HG03135 (cell line): Measurements from ENCODE around the gene RBFOX2.
"Not testable (repeated sequence)": the region's sequence is repeated elsewhere in the genome, so short reads cannot be mapped to it uniquely, and the experiment has no call there.

Experiments
- ATAC-seq: cut with Tn5 transposase; IDR thresholded peaks from one replicate; pipeline ENCODE4 v1.9.1; 2021; ENCODE audit warnings: mild to moderate bottlenecking, moderate library complexity; ENCODE audit not compliant: unreplicated experiment

RBFOX2 gene, protein sequence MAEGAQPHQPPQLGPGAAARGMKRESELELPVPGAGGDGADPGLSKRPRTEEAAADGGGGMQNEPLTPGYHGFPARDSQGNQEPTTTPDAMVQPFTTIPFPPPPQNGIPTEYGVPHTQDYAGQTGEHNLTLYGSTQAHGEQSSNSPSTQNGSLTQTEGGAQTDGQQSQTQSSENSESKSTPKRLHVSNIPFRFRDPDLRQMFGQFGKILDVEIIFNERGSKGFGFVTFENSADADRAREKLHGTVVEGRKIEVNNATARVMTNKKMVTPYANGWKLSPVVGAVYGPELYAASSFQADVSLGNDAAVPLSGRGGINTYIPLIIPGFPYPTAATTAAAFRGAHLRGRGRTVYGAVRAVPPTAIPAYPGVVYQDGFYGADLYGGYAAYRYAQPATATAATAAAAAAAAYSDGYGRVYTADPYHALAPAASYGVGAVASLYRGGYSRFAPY

DNA sequence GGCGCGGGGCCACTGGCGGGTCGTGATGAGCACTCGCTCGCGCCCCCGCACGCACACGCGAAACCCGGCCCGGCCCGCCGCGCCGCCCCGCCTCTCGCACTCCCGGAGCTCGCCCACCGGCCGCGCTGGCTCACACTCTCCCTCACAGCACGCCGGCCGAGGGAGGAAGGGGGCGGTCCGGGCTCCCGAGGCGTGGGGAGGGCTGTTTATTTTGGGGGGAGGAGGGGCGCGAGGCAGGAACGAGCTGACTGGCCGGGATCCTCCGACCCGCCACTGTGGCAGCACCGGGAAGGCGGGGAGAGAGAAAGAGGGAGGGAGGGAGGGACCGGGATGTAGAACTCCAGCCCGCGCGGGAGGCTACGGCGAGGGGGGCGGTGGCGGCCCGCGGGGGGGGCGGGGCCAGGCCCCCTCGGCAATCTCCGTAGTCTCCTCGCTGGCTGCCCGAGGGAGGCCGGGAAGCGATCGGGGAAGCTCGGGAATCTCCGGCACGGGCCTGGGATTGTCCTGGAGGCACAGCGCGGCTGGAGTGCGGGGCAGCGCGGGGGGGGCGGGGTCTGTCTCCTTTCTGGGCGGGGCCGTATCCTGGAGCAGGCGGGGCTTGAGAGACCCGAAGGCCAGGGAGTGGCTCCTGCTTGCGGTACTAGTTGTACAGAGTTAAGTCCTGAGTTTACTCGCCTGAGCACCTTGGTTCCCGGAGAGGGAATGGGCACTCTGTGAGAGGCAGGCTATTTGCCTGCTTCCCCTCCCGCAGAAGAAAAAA lies at the start of gene RBFOX2:
Gene RBFOX2, minus strand, starts transcription at position 179 of the 760 bp plus-strand sequence. CDS start 399 bp downstream, outside the sequence.
- ATAC-seq, result no peak

DNA sequence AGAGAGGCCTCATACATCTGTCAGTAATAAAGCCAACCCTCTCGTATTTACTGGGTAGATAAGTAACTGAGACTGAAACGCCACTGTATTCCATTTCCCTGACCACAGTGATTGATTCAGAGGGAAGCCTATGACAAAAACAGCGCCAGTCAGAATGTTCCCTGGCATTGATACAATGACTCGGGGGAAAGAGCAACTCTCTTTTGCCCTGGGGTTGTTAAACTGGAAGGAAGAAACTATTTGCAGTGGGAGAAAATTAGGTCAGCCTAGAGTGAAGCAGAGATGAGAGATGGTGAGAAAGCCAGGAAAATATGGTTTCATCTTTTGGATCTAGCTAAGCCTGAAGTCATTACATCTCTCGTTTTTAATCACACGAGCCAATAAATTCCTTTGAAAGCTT lies 48.6 kb upstream of the RBFOX2 start:
- ATAC-seq, result no peak

DNA sequence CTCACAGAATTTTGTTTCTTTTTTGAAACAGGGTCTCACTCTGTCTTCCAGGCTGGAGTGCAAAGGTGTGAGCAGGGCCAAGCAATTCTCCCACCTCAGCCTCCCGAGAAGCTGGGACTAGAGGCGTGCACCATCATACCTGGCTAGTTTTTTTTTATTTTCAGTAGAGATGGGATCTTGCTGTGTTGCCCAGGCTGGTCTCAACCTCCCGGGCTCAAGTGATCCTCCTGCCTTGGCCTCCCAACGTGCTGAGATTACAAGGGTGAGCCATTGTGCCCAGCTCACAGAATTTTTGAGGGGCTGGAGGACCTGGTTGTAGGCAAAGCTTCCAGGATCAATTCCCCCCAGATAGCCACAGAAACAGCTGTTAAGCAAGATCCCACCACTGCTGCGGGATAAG lies 47.1 kb upstream of the RBFOX2 start:
- ATAC-seq, result no peak

DNA sequence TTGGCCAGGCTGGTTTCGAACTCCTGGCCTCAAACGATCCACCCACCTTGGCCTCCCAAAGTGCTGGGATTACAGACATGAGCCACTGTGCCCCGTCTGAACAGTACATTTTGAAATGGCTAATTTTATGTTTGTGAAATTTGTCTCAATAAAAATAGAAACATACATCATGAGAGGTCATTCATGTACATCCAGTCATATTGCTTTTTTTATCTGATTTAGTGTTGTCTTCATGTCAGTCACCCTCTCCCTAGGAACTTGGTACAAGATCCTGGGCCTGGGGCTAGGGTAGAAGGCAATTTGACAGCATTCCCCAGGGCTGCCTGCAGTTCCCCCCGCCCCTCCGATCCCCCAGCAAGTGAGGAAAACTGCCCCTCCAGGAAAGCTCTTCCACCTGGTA lies 46.6 kb upstream of the RBFOX2 start:
- no peak for ATAC-seq

DNA sequence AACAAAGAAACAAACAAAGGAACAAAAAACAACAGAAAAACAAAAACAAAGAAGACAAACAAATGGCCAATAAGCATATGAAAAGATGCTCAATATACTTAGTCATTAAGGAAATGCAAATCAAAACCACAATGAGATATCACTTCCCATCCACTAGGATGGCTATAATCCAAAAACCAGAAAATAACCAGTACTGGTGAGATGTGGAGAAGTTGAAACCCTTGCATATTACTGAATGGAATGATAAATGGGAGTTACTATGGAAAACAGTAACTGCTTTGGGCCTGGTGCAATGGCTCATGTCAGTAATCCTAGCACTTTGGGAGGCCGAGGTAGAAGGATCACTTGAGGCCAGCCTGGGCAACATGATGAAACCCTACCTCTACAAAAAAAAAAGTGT lies 44.9 kb upstream of the RBFOX2 start:
- ATAC-seq, result no peak

DNA sequence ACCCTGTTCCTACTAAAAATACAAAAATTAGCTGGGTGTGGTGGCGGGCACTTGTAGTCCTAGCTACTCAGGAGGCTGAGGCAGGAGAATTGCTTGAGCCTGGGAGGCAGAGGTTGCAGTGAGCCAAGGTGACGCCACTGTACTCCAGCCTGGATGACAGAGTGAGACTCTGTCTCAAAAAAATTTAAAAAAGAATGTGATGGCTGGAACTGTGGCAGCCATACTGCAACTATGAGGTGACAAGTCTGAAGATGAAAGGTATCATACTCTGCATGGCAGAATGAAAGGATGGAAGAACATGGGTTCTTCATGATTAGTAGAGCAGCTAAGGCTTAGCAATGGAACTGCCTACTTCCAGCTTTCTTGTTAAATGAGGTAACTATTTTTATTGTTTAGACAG lies 42.0 kb upstream of the RBFOX2 start:
- ATAC-seq, result not testable (repeated sequence)

DNA sequence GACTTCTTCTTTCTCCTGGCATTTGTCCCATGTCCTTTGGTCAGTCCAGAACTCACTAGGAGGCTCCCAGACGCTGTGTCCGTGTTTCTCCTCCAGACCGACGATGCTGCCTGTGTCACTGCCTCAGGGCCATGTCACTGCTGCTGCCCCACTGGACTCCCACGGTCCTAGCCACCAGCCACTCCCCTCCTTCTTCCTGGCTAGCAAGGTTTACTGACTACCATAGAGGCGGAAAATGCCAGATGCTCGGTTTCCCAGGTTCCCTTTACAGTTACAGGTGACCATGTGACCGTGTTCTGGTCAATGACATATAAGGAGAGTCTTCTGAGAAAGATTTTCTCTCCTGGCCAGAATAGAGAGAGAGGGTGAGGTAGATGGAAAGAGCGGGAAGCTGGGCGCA lies 40.7 kb upstream of the RBFOX2 start:
- ATAC-seq, result no peak

DNA sequence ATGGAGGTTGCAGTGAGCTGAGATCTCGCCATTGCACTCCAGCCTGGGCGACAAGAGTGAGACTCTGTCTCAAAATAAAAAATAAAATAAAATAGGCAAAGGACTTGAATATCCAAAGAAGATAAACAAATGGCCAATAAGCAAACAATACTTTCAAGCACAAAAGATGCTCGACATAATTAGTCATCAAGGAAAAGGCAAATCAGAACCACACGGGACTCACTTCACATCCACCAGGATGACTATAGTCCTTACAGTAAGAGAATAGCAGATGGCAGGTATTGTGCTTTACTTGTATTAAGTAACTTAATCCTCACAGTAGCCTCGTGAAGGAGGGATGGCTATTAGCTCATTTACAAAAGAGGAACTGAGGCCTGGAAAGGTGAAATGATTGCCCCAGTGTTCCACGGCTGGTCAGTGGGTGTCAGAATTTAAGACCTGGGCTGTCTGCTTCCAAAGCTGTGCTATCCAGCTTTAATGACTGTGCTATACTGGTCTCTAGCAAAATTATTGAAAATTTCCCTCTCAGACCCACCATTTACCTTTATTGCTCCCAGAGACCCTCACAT lies 40.2 kb upstream of the RBFOX2 start:
- ATAC-seq, result no peak

DNA sequence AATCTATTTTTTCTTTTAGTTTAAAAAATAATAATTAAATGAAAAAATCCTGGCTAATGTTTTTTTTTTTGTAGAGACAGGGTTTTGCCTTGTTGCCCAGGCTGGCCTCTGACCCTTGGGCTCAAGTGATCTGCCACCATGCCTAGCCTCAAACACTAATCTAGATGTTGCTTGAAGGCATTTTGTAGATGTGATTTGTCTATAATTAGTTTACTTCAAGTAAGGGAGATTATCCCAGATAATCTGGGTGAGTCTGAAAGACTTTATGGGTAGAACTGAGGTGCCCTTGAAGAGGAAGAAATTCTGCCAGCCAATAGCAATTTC lies 38.6 kb upstream of the RBFOX2 start:
- no peak for ATAC-seq

DNA sequence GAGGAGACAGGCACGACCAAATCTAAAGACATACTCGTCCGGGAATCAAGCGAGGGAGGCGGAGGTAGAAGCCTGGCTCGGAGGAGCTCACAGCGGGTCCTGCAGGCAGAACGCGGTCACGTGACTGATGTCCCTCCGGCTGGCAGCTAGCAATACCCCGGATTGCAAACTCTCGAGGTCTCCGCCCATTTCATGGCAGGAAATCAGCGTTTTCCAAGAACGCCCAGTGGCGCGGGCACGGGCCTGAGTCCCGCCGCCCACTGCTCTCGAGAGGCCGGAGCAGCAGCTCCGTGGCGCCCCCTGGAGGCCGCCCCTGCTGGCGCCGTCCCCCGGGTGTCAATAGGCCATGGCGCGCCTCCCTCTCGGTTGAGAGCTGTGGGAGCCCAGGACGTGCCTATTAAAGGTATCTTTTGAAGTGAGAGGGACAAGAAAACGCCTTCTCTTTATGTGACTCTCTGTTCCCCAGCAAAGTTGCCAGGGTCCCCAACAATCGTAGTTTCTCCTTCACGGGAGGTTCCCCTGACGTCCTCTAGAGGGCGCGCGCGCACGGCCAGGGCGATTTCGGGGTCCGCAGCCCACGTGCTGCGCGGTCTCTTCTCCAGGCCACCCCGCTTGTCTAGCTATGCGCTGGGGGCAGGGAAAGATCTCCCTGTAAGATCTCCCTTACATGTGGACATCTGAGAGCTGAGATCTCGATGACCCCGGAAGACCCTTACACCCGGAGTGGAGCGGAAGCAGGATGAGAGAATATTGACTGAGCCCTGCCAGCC lies 37.3 kb upstream of the RBFOX2 start:
- no peak for ATAC-seq

DNA sequence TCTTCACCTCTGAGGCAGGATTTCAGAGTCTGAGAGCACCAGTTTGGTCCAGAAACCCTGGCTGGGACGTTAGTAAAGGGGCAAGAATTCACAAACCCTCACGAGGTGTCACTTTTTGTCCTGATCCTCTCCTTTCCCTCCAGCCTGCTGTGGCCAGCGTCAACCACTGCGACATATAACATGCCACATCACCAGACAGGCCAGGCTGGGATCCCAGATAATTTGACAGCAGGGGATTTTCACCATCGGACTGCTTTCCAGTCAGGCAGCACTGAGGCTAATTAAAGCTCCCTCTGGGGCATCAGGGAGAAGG lies 36.8 kb upstream of the RBFOX2 start:
- no peak for ATAC-seq

DNA sequence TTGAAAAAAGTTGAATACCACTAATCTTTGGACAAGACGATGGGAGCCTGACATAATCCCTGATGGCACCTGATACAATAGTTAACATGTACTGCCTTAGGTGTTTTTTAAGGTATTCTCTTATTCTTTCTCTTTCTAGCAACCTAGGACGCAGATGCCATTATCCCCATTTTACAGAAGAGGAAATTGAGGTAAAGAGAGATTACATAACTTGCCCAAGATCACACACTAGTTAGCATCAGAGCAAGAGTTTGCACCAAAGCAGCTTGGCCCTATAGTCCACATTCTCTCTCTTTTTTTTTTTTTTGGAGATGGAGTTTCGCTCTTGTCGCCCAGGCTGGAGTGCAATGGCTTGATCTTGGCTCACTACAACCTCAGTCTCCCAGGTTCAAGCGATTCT lies 35.7 kb upstream of the RBFOX2 start:
- no peak for ATAC-seq

DNA sequence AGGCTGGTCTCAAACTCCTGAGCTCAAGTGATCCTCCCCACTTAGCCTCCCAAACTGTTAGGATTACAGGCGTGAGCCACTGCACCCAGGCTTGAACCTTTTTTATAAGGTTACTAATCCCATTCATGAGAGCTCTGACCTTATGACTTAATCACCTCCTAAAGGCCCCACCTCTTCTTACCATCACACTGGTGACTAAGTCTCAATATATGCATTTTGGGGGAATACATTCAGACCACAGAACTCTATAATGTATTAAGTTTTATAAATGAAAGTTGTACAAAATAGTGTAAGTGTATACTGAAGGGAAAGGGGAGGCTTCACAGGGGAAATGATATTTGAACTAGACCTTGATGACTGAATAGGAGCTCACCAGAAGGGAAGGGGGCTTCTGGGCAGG lies 28.4 kb upstream of the RBFOX2 start:
- no peak for ATAC-seq

DNA sequence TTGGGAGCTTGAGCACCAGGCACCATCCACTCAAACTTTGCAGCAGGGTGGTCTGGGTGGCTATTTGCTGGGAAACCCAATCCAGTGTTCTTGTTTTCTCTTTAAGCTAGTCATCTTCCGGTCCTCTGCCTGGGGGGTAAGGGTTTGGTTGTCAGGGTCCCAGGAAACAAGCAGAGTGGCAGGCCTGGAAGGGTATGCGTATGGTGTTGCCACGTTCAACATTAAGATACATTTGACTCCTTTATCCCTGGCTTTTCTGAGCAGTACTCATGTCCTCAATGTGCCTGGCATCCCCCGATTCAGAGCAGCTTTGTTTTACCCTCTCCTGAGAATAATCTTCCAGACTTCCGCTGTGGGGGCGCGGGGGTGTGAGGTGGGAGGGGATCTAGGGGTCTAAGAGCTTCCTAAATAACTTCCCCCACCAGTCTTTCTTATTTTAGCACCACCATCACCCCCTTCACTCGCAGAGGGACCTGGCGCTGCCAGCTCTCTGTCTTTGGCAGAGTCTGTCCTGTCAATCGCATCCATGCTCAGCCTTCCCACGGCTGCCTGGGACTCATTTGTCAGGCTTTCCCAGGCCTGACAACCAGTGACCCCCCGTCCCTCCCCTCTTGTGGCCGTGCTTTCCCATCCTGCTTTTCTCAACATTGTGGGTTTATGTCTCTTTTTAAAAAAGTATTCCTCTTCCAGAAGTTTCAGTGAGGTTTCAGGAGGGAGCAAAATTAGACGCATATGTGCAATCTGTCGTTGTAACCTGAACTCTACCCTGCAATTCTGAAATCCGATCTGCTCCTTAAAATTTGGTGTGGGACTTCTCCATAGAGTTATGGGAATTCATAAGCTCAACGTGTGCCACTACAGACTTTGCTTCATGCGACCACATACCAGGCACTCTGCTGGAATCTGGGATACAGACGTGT lies 27.0 kb upstream of the RBFOX2 start:
- no peak for ATAC-seq

DNA sequence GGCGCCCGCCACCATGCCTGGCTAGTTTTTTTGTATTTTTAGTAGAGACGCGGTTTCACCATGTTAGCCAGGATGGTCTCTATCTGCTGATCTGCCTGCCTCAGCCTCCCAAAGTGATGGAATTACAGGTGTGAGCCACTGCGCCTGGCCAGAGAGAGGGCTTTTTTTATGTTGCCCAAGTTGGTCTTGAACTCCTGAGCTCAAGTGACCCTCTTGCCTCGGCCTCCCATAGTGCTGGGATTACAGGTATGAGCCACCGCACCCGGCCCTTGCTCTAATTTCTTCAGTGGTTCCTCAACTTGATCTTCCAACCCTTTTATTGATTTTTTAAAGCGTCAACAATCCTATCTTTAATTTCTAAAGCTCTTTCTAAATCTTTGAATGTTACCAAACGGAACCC lies 25.8 kb upstream of the RBFOX2 start:
- not testable (repeated sequence) for ATAC-seq

DNA sequence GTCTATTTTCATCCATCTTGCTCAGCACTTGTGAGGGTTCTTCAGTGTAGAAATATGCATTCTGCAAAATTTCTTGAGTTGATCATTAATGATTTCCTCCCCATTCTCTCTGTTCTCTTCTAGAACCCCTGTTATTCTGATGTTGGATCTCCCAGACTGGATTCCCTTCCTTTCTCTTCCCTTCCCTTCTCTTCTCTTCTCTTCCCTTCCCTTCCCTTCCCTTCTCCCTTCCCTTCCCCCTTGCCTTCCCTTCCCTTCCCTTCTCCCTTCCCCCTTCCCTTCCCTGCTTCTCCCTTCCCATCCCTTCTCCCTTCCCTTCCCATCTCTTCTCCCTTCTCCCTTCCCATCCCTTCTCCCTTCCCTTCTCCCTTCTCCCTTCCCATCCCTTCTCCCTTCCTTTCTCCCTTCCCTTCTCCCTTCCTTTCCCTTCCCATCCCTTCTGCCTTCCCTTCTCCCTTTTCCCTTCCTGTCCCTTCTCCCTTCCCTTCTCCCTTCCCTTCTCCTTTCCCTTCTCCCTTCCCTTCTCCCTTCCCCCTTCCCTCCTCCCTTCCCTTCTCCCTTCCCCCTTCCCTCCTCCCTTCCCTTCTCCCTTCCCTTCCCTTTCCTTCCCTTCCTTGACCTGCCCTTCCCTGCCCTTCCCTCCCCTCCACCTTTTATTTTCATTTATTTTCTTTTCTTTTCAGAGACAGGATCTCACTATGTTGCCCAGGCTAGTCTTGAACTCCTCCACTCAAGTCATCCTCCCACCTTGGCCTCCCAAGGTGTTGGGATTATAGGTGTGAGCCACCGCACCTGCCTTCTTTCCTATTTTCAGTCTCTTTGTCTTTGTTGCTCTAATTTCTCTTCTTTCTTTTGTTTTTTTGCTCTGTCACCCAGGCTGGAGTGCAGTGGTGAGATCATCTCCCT lies 24.9 kb upstream of the RBFOX2 start:
- no peak for ATAC-seq

DNA sequence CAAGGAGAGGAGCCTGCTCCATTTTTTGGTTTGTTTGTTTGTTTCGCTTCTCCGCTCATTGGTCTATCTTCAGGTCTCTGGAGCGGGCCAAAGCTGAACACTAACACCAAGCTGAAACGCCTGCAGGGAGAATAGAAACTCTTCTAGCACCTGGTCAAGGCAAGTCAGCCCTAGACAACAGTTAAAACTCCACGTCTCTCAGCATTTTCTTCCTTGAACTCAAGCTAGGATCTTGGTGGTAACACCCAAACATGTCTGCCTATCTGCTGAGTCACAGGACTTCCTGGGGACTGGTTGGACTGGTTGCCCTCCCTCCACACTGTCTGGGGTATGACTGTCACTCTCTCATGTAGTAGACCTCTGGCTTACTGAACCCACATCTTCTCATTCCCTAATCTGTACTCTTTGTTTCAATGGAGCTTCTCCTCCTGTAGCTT lies 23.9 kb upstream of the RBFOX2 start:
- no peak for ATAC-seq

DNA sequence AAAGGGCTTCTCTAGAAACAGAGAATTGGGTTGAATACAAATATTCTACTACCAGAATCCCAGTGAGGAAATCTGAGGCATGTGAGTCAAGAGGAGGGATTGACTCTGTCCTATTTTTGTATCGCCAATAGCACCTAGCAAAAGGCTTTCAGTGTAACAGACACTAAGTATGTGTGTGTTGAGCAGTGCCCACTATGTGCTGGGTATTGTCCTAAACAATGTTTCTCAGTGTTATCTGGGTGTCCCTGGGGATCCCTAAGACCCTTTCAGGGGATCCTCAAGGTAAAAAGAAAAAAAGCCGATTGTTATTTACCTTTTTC lies 21.0 kb upstream of the RBFOX2 start:
- ATAC-seq, result no peak

DNA sequence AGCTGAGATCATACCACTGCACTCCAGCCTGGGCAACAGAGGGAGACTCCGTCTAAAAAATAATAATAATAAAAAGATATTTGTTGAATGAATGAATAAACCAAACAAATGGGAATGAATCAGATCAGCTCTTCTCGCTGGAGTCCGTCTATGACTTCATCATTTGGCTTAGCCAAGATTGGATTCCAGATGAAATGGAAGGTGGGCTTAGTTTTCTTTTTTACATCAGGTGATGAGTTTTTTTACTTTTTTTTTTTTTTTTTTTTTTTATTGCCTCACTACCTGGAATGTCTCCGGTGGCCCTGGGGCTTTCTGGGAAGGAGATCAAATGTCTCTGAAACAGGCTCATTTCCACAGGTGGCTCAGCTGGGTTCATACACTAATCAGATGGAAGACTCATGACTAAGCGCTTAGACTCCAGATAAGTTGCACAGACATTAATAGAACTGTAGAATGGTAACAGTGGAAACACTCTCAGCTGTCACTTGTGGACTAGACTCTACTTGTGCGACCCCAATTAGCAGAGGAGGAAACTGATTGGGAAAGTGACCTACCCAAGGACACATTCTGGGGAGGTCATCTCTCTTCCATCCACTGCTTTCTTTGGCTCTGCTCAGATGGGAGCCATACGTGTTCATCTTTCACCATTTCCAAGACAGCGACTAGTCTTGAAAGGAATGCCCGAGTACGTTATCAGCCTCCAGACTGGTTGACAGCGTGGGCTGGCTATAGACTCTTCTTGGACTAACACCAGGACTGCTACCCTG lies 20.5 kb upstream of the RBFOX2 start:
- no peak for ATAC-seq
